Measurements from ENCODE around the gene TMEM121B. TPM values are rescaled to one million over a fixed set of nuclear protein-coding genes. Genes with fewer than 3 reads are reported as not detected.

Gene TMEM121B
- total and polyA plus RNA-seq, 4 donors, result 0.06 to 0.17 (median 0.10) TPM

GRCh38 chr22:17110791-17111550 is 10.2 kb downstream of the TMEM121B start:
- no peak overlapping the region for H3K9ac ChIP-seq (ENCODE audit: low read depth in 1 of 2, low read length in 2 of 2)
- no peak for DNase-seq (ENCODE audit: low spot score)
- no peaks in the 10 kb centered on the region for H3K27me3 ChIP-seq (ENCODE audit: control insufficient read depth in 4 of 4, insufficient read depth in 4 of 4, low read length in 3 of 4)
- TF ChIP-seq MAX (IDR thresholded peaks at IDR 0.05), result no peak
- TF ChIP-seq GABPA (IDR thresholded peaks at IDR 0.05 in 1 of 2, conservative IDR thresholded peaks at IDR 0.05 in 1 of 2), result no peak
- TF ChIP-seq FOXA1 (IDR thresholded peaks at IDR 0.05), result no peak
- TF ChIP-seq ATF3 (IDR thresholded peaks at IDR 0.05), result no peak
- no peak for TF ChIP-seq YY1 (IDR thresholded peaks at IDR 0.05)
- TF ChIP-seq TAF1 (conservative IDR thresholded peaks at IDR 0.05), result no peak
- TF ChIP-seq NR2F2 (IDR thresholded peaks at IDR 0.05), result no peak
- no peak for TF ChIP-seq EGR1 (IDR thresholded peaks at IDR 0.05; ENCODE audit: low read depth in 2 of 2)
- no peak for TF ChIP-seq SP1 (IDR thresholded peaks at IDR 0.05)
- TF ChIP-seq RAD21 (IDR thresholded peaks at IDR 0.05), result no peak
- no peak for TF ChIP-seq HNF4G (IDR thresholded peaks at IDR 0.05)
- TF ChIP-seq REST (IDR thresholded peaks at IDR 0.05), result no peak
- TF ChIP-seq RXRA (IDR thresholded peaks at IDR 0.05), result no peak
- no peak for TF ChIP-seq FOXA2 (IDR thresholded peaks at IDR 0.05)
- TF ChIP-seq JUND (IDR thresholded peaks at IDR 0.05), result no peak
- no peak for TF ChIP-seq ZBTB33 (IDR thresholded peaks at IDR 0.05)
- no peak overlapping the region for H3K27ac ChIP-seq (ENCODE audit: low read depth in 1 of 2, low read length in 2 of 2)
- no peaks in the 10 kb centered on the region for H3K9me3 ChIP-seq (ENCODE audit: control insufficient read depth in 4 of 4, low read length in 3 of 4)
- H3K4me1 ChIP-seq (ENCODE audit: control insufficient read depth in 4 of 4, insufficient read depth in 4 of 4, low read length in 3 of 4), result peaks cover 0 to 4% (median 0%) of the 10 kb centered on the region in 4 donors
- no peak overlapping the region for H3K4me3 ChIP-seq (ENCODE audit: low read depth in 1 of 3, low read length in 3 of 3)
- 88% methylated on average over 13 of the region's 13 CpGs for whole genome bisulfite sequencing
- H3K36me3 ChIP-seq (ENCODE audit: control insufficient read depth in 4 of 4, insufficient read depth in 3 of 4, low read depth in 1 of 4, low read length in 3 of 4), result peaks cover 8 to 37% (median 17%) of the 10 kb centered on the region in 4 donors

- H3K9ac ChIP-seq (ENCODE audit: low read depth in 1 of 2, low read length in 2 of 2), result no peak overlapping the region
- no peak for TF ChIP-seq GABPA (IDR thresholded peaks at IDR 0.05 in 1 of 2, conservative IDR thresholded peaks at IDR 0.05 in 1 of 2)
- TF ChIP-seq EGR1 (IDR thresholded peaks at IDR 0.05; ENCODE audit: low read depth in 2 of 2), result no peak
- TF ChIP-seq SP1 (IDR thresholded peaks at IDR 0.05), result no peak
- H3K9me3 ChIP-seq (ENCODE audit: control insufficient read depth in 4 of 4, low read length in 3 of 4), result no peaks in the 10 kb centered on the region
- H3K27me3 ChIP-seq (ENCODE audit: control insufficient read depth in 4 of 4, insufficient read depth in 4 of 4, low read length in 3 of 4), result no peaks in the 10 kb centered on the region
- H3K4me3 ChIP-seq (ENCODE audit: low read depth in 1 of 3, low read length in 3 of 3), result no peak overlapping the region
- peaks cover 0 to 4% (median 0%) of the 10 kb centered on the region in 4 donors for H3K4me1 ChIP-seq (ENCODE audit: control insufficient read depth in 4 of 4, insufficient read depth in 4 of 4, low read length in 3 of 4)
- WGBS, result 96% methylated on average over 16 of the region's 16 CpGs
- no peak overlapping the region for H3K27ac ChIP-seq (ENCODE audit: low read depth in 1 of 2, low read length in 2 of 2)
- peaks cover 14 to 46% (median 20%) of the 10 kb centered on the region in 4 donors for H3K36me3 ChIP-seq (ENCODE audit: control insufficient read depth in 4 of 4, insufficient read depth in 3 of 4, low read depth in 1 of 4, low read length in 3 of 4)
- DNase-seq (ENCODE audit: low spot score), result no peak
Observed at GRCh38 chr22:17109976-17110375, 11.2 kb downstream of the TMEM121B start.

All from liver (tissue), 9 donors.